GM12878 (cell line): ENCODE results near the gene MSRB1.

Source experiments
- BACH1 ChIP-seq: fragments of 450-650 bp; IDR thresholded peaks from 2 replicates; pipeline ENCODE4 v1.6.1; 2017; ENCODE audit warnings: mild to moderate bottlenecking, borderline replicate concordance
- CBFB ChIP-seq: IDR thresholded peaks from 2 replicates; pipeline ENCODE4 v1.6.1; 2016; ENCODE audit warnings: antibody characterized with exemption, low read depth
- CREB1 ChIP-seq: IDR thresholded peaks from 2 replicates; pipeline ENCODE4 v1.6.1; 2012; ENCODE audit warnings: low read depth, mild to moderate bottlenecking, inconsistent platforms
- ETV6 ChIP-seq, 2 experiments: fragments of 450-650 bp in 1 of 2; IDR thresholded peaks in 1 of 2; conservative IDR thresholded peaks in 1 of 2; 2 replicates each; pipeline ENCODE4 v1.6.1; 2014; ENCODE audit warnings: antibody characterized with exemption in 1 of 2, borderline replicate concordance in 1 of 2, low read depth in 1 of 2, mild to moderate bottlenecking in 1 of 2, moderate library complexity in 1 of 2
- FOXM1 ChIP-seq: IDR thresholded peaks from 2 replicates; pipeline ENCODE4 v1.6.1; 2012; ENCODE audit warnings: low read depth, mild to moderate bottlenecking, inconsistent platforms, low read length, moderate library complexity
- NFIC ChIP-seq: IDR thresholded peaks from 2 replicates; pipeline ENCODE4 v1.6.1; 2012; ENCODE audit warnings: low read depth, mild to moderate bottlenecking, inconsistent platforms, low read length, moderate library complexity
- PRDM15 ChIP-seq: fragments of 450-650 bp; formaldehyde crosslinking; IDR thresholded peaks from 2 replicates; pipeline ENCODE4 v1.4.0; 2020; ENCODE audit warnings: mild to moderate bottlenecking, moderate library complexity
- SP1 ChIP-seq: IDR thresholded peaks from one replicate; pipeline ENCODE4 v1.6.1; 2011; ENCODE audit warnings: low read depth, low read length

GRCh38 chr16:1959269-1960039 lies 16.5 kb upstream of the MSRB1 start, which contains the start of gene NDUFB10:
- TF ChIP-seq SP1, result peak; percentile 14
- peak; percentile 67; the same call in 1 of the 2 replicates for TF ChIP-seq CREB1
- peak; percentile 72; the same call in 1 of the 2 replicates for TF ChIP-seq BACH1
- no peak for TF ChIP-seq FOXM1
- no peak for TF ChIP-seq CBFB
- TF ChIP-seq PRDM15 (CRISPR knock-in tag), result no peak
- no peak for TF ChIP-seq ETV6 (conservative IDR thresholded peaks at IDR 0.05 in 1 of 2, IDR thresholded peaks at IDR 0.05 in 1 of 2; ENCODE audit: borderline replicate concordance in 1 of 2, low read depth in 1 of 2)
- no peak for TF ChIP-seq NFIC
